Loucy (cell line): ENCODE measurements around the gene PKP4.

ENCODE experiments used
- CTCF ChIP-seq: fragments of 200-600 bp; sonication (generic); conservative IDR thresholded peaks from 2 replicates; pipeline ENCODE4 v1.5.1; 2014; ENCODE audit warnings: mild to moderate bottlenecking, antibody characterized with exemption, low read length
- EZH2phosphoT487 ChIP-seq: fragments of 200-600 bp; IDR thresholded peaks from 2 replicates; pipeline ENCODE4 v1.6.1; 2018; ENCODE audit warnings: antibody characterized with exemption, mild to moderate bottlenecking, moderate library complexity, borderline replicate concordance

- peak; percentile 29 for TF ChIP-seq CTCF
- no peak for TF ChIP-seq EZH2phosphoT487
Observed at GRCh38 chr2:158473719-158474392, 17.1 kb downstream of the PKP4 start.
